ACC112 (cell line): ENCODE results near the gene CFAP97D2.

Source experiments
- H2AFZ ChIP-seq: fragments of 200-600 bp; sonication (generic); one replicate; pipeline ENCODE4 v1.6.0; 2017; ENCODE audit warnings: antibody characterized with exemption, low read length; ENCODE audit not compliant: unreplicated experiment
- H3K27ac ChIP-seq: fragments of 200-600 bp; sonication (generic); 2 replicates; pipeline ENCODE4 v1.5.1; 2014; ENCODE audit warnings: low read depth, mild to moderate bottlenecking, antibody characterized with exemption, low read length, moderate library complexity
- H3K27me3 ChIP-seq: fragments of 200-600 bp; sonication (generic); 2 replicates; pipeline ENCODE4 v1.6.1; 2014; ENCODE audit warnings: mild to moderate bottlenecking, antibody characterized with exemption, low read length, moderate library complexity, mixed read lengths; ENCODE audit not compliant: insufficient read depth
- H3K36me3 ChIP-seq: fragments of 200-600 bp; sonication (generic); 2 replicates; pipeline ENCODE4 v1.6.1; 2016; ENCODE audit warnings: mild to moderate bottlenecking, antibody characterized with exemption, low read length, moderate library complexity, mixed read lengths; ENCODE audit not compliant: insufficient read depth
- H3K4me1 ChIP-seq: fragments of 200-600 bp; sonication (generic); one replicate; pipeline ENCODE4 v1.6.1; 2016; ENCODE audit warnings: low read length, mixed read lengths; ENCODE audit not compliant: insufficient read depth, unreplicated experiment, control insufficient read depth
- H3K4me3 ChIP-seq: fragments of 200-600 bp; sonication (generic); 2 replicates; pipeline ENCODE4 v1.5.1; 2014; ENCODE audit warnings: mild to moderate bottlenecking, low read depth, low read length
- H3K79me2 ChIP-seq: fragments of 200-600 bp; sonication (generic); one replicate; pipeline ENCODE4 v1.6.0; 2016; ENCODE audit warnings: low read length; ENCODE audit not compliant: control insufficient read depth, unreplicated experiment, insufficient read depth

Gene CFAP97D2

DNA sequence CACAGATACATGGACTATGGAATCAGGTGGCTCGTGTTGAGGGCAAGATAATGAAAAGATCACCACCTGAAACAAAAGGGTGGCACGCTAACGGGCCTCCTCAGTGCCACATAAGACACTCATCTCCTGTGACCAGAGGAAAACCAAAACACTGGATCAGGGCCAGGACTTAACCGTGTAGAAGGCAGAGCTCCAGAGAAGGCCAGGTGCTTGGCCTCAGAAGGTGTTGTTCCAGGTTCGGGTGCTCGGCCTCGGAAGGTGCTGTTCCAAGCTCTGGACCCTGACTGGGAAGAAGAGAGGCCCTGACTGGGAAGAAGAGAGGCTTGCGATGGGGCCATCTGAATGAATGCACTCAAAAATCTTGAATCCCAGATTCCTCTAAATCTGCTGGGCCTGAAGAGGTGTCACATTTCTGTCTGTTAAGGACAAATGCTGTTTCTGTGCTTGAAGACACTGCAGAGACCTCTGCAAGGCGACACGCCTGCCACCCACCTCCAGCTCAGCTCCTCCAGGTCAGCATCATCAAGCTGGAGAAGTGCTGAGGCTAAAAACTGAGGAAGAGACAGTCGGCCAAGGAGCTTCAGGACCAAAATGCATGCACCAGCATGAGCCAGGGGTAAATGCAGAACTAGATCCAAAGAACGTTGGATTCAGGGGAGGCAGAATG is 44.0 kb upstream of the CFAP97D2 start:
- H3K27me3 ChIP-seq = no peaks in the 10 kb centered on the region
- no peak overlapping the region for H2AFZ ChIP-seq
- peaks cover 21% of the 10 kb centered on the region for H3K79me2 ChIP-seq
- H3K4me3 ChIP-seq = no peak overlapping the region
- H3K27ac ChIP-seq = no peak overlapping the region
- peaks cover 6% of the 10 kb centered on the region for H3K4me1 ChIP-seq
- H3K36me3 ChIP-seq = no peaks in the 10 kb centered on the region

DNA sequence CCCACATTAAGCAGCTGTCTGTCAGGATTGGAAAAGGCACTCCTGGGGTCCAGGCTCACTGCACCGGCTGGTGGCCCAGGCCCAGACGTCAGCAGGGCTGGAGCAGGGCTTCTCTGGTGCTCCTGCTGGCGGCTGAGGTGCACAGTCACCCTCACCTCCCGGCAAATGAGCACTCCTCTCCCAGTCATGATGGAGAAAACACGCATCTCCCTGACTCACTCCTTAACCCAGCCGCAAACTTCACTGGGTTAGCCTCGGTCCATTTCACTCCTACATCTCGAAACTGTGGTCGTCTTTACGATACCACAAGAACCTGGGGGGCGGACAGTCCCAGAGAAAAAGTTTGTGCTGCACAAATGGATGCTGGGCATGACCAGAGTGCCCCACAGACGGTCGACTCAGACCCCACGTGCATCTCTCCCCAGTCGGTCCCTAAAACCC is 43.3 kb upstream of the CFAP97D2 start:
- H3K36me3 ChIP-seq = no peaks in the 10 kb centered on the region
- no peak overlapping the region for H3K4me3 ChIP-seq
- no peak overlapping the region for H3K27ac ChIP-seq
- no peaks in the 10 kb centered on the region for H3K27me3 ChIP-seq
- H3K79me2 ChIP-seq = peaks cover 15% of the 10 kb centered on the region
- H2AFZ ChIP-seq = no peak overlapping the region
- no peaks in the 10 kb centered on the region for H3K4me1 ChIP-seq

DNA sequence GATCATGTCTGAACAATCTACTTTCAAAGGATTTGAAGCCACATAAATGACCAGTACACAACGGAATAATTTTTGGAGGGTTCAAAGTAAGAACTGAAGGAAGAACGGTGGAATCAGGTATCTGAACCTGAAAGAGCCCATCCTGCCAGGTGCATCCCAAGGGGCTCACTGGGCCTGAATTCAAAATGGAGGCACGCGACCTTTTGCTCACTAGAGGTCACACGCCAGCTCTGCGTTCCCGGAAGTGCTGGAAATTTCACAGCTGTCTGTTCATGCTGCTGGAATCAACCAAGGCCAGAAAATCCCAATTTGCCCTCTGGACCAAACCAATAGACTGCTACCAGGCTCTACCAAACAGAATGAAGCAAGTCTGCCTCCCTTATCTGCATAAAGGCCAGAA is 42.5 kb upstream of the CFAP97D2 start:
- Histone ChIP-seq H3K27ac (no peak overlapping the region), H2AFZ (no peak overlapping the region), H3K4me1 (no peaks in the 10 kb centered on the region), H3K4me3 (no peak overlapping the region), H3K27me3 (no peaks in the 10 kb centered on the region), H3K36me3 (no peaks in the 10 kb centered on the region), H3K79me2 (peaks cover 7% of the 10 kb centered on the region)

DNA sequence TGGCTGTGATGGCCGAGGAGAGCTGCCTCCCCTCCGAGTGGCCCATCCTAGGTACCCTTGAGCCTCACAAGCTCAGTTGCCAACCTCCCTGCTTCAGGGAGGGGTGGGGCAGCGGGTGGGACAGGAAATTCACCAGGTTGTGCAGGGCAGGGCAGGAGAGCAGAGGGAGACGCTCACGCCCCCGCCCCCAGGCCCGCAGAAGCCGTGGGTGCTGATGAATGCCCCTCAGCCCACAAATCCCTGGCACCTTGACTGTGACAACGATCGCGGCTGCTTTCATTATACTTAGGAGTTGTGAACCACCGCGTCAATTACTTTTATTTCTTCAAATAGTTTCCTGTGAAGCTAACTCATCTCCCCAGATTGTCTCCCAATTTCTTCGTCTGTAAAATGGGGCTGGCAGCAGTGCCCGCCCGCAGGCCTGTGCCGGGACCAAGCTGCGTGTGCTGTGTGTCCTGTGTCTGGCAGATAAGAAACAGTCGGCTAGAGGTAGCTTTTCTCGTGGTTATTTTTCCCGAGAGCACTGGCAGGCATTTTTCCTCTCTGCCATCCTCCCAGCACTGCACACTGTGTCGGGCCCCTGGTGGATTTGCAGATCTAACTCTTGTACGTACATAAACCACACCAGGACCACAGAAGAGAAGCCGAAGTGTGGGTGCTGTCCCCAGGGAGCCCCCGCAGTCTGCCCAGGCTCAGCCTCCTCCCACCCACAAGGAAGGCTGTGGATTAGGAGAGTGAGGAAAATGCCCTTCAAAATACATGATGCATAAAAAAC is 38.7 kb upstream of the CFAP97D2 start:
- Histone ChIP-seq H3K4me1 (no peaks in the 10 kb centered on the region), H3K27ac (no peak overlapping the region), H3K27me3 (no peaks in the 10 kb centered on the region), H3K36me3 (no peaks in the 10 kb centered on the region), H2AFZ (no peak overlapping the region), H3K4me3 (no peak overlapping the region), H3K79me2 (no peaks in the 10 kb centered on the region)

DNA sequence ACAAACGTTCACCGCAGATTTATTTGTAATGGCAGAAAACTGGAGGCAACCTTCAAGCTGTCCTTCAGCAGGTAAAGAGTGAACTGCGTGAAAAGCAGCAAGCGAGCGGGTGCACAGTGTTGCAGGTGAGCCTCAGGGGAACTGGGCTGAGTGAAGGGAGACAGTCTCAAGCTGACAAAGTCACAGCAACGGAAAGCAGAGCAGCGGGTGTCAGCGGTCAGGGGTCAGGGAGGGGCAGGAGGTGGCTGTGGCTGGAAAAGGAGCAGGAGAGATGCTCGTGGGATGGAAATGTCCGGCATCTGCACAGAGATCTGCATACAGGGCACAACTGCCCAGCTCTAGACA is 38.2 kb upstream of the CFAP97D2 start:
- Histone ChIP-seq H3K4me3 (no peak overlapping the region), H3K27me3 (no peaks in the 10 kb centered on the region), H3K79me2 (no peaks in the 10 kb centered on the region), H3K27ac (no peak overlapping the region), H2AFZ (no peak overlapping the region), H3K36me3 (no peaks in the 10 kb centered on the region), H3K4me1 (no peaks in the 10 kb centered on the region)

DNA sequence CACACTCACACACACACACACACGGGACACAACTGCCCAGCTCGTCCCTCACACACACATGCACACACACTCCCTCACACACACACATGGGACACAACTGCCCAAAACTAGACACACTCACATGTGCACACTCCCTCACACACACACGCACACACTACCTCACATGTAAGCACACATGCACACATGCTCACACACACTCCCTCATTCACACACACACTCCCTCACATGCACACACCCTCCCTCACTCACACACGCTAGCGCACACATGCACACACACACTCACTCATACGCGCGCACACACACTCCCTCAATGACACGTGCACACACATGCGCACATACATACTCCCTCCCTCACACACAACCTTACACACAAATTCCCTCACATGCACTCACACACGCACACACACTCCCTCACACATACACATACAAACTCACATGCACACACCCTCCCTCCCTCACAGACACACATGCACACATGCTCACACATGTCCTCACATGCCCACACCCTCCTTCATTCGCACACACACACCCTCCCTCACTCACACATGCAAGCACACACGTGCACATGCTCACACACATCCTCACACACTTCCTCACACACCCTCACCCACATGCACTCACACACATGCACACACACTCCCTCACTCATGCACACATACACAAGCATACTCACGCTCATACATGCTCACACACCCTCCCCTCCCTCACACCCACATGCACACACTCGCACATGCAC is 37.6 kb upstream of the CFAP97D2 start:
- H3K27ac ChIP-seq = no peak overlapping the region
- no peaks in the 10 kb centered on the region for H3K79me2 ChIP-seq
- no peak overlapping the region for H3K4me3 ChIP-seq
- no peaks in the 10 kb centered on the region for H3K4me1 ChIP-seq
- no peak overlapping the region for H2AFZ ChIP-seq
- no peaks in the 10 kb centered on the region for H3K27me3 ChIP-seq
- no peaks in the 10 kb centered on the region for H3K36me3 ChIP-seq

DNA sequence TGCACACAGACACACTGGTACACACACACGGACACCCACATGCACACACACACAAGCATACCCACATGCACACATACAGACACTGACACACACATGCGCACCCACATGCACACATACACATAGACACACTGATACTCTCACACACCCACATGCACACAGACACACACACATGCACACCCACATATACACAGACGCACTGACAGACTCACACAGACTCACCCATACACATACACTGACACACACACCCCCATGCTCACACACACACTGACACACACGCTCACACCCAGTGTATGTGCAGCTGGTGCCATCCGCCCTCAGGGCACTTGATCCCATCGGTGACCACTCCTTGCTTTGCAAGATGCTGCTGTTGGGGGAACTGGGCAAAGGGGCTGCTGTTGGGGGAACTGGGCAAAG is 36.9 kb upstream of the CFAP97D2 start:
- Histone ChIP-seq H3K36me3 (no peaks in the 10 kb centered on the region), H3K27ac (no peak overlapping the region), H2AFZ (no peak overlapping the region), H3K4me1 (no peaks in the 10 kb centered on the region), H3K79me2 (no peaks in the 10 kb centered on the region), H3K27me3 (no peaks in the 10 kb centered on the region), H3K4me3 (no peak overlapping the region)

DNA sequence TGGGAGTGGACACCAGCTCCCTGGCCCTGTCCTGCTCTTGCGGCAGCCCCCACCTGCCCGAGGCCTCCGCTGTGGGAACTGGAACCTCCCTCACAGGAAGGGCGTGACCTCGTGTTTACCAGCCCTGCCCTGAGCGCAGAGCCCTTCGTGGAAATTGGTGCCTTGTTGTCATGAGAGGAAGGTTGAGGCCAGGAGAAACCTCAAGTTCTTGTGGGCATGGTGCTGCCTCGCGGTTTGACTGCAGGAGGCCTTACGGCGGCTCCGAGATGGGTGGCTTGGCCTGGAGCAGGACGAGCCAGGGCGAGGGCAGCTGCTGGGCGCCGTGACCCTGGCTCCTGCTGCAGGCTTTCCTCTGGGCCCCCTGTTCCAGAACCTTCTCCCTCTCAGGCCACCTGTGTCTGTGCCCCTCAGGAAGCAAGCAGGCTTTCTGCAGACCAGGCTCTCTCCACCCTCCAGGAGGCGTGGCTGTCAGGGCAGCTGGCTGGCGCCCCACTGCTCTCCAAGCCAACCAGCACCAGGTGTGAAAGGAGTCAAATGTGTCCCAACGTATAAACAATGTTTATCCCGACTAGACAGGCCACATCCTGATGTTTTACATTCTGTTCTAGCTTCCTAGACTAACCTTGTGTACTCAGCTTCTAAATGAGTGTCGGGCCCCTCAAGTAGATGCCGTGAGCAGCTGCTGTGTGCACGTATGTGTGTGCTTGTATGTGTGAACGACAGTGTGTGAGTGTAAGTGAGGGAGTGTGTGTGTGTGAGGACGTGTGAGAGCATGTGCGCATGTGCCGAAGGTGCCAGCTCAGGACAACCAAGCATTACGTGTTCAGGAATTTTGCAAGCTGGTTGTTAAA is 36.2 kb upstream of the CFAP97D2 start:
- Histone ChIP-seq H3K79me2 (no peaks in the 10 kb centered on the region), H3K36me3 (no peaks in the 10 kb centered on the region), H3K27me3 (no peaks in the 10 kb centered on the region), H2AFZ (no peak overlapping the region), H3K4me1 (no peaks in the 10 kb centered on the region), H3K4me3 (no peak overlapping the region), H3K27ac (no peak overlapping the region)

DNA sequence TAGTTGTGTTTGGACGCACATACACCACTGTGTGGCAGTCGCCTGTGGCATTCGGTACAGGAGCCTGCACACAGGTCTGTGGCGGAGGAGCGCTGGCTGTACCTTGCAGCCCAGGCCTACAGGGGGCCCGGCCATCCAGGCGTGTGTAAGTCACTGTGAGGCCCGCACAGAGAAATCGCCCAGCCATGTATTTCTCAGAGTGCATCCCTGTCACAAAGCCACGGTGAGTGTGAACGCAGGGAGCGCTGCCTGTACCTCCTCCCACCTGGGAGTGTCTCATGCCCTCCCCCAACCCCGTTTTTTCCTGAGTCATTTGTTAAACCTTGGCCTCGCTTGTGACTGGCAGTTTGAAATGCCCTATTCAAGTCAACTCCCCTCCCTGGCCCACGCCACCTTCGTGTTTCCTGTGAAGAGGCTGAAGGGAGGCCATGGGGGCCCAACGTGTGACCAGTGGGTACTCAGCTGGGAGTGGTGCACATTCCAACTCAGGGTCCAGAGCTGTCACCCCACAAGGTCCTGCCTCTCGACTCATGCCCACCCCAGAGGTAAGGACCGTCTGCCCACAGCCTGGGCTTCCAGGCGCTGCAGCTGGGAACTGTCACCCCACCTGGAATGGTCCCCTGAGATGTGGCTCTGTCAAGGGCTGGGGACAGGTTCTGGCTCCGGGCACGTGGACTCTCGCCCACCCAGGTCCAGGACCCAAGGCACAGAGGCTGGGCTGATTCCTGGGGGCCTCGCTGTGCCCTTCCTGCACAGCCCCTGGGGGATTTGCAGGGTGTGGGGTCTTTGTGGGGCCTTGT is 35.1 kb upstream of the CFAP97D2 start:
- no peaks in the 10 kb centered on the region for H3K4me1 ChIP-seq
- H2AFZ ChIP-seq = no peak overlapping the region
- H3K79me2 ChIP-seq = no peaks in the 10 kb centered on the region
- no peaks in the 10 kb centered on the region for H3K27me3 ChIP-seq
- H3K36me3 ChIP-seq = no peaks in the 10 kb centered on the region
- no peak overlapping the region for H3K4me3 ChIP-seq
- H3K27ac ChIP-seq = no peak overlapping the region
